NB4 (cell line): ENCODE data around the gene LIN28B.

Source experiments
- MYC ChIP-seq: IDR thresholded peaks from 2 replicates; pipeline ENCODE4 v1.6.1; 2011; ENCODE audit warnings: low read depth, low read length
- POLR2A ChIP-seq: IDR thresholded peaks from 2 replicates; pipeline ENCODE4 v1.6.1; 2011; ENCODE audit warnings: mild to moderate bottlenecking; ENCODE audit not compliant: insufficient read length; ENCODE audit errors: extremely low read depth
- TF ChIP-seq, protein P1 (sequence below): IDR thresholded peaks from one replicate; pipeline ENCODE4 v1.5.1; 2012; ENCODE audit warnings: low read depth, low read length

DNA sequence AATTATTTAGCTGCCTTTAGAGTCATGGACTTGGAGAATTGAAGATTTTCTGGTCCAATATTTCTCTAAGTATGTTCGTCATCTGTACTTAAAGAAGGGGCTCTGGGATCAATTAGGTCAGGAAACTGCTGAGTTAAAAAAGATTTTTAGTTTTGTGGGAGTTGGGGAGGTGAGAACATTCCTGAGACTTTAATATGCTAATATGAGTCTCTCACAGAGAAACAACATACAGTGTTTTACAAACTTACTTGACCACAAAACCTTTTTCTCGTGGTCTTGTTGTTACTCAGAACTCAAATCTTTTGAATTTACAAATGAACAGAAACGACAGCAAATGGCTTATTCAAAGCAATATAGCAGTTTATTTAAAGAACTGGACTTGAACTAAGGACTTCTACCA, 67.9 kb downstream of the LIN28B start:
- TF ChIP-seq, protein P1, sequence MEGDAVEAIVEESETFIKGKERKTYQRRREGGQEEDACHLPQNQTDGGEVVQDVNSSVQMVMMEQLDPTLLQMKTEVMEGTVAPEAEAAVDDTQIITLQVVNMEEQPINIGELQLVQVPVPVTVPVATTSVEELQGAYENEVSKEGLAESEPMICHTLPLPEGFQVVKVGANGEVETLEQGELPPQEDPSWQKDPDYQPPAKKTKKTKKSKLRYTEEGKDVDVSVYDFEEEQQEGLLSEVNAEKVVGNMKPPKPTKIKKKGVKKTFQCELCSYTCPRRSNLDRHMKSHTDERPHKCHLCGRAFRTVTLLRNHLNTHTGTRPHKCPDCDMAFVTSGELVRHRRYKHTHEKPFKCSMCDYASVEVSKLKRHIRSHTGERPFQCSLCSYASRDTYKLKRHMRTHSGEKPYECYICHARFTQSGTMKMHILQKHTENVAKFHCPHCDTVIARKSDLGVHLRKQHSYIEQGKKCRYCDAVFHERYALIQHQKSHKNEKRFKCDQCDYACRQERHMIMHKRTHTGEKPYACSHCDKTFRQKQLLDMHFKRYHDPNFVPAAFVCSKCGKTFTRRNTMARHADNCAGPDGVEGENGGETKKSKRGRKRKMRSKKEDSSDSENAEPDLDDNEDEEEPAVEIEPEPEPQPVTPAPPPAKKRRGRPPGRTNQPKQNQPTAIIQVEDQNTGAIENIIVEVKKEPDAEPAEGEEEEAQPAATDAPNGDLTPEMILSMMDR = no peak
- no peak for TF ChIP-seq POLR2A
- TF ChIP-seq MYC = no peak
